AG09319 (cell line): Measurements from ENCODE around the gene MOCS1.

Experiments used
- DNase-seq: peaks from one replicate; pipeline ENCODE4 v3.0.0-alpha.2; 2010; ENCODE audit warnings: low read depth; ENCODE audit errors: extremely low read depth
- TF ChIP-seq, protein P1 (sequence below): IDR thresholded peaks from 2 replicates; pipeline ENCODE4 v1.5.1; 2011; ENCODE audit warnings: low read depth, mild to moderate bottlenecking, inconsistent platforms, low read length, moderate library complexity

The MOCS1 gene

DNA sequence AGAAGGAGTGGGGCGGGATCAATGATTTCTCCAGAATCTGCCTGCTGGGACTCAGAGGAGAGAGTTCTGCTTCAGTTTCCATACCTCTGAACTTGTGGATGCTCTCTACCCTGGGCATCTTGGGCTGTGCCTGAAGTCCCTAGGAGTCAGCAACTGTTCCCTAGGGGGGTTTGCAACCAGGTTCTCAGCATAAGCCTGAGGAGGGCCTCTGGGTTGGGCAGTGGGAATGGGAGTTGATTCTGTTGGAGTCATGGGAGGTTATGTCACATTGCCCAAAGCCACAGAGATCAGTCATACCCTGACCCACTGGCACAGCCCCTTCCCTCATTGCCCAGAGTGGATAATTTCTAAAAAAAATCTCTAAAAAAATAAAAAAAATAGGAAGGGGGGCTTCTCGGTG lies 47.4 kb downstream of the MOCS1 start:
- no peak for DNase-seq
- TF ChIP-seq, protein P1, sequence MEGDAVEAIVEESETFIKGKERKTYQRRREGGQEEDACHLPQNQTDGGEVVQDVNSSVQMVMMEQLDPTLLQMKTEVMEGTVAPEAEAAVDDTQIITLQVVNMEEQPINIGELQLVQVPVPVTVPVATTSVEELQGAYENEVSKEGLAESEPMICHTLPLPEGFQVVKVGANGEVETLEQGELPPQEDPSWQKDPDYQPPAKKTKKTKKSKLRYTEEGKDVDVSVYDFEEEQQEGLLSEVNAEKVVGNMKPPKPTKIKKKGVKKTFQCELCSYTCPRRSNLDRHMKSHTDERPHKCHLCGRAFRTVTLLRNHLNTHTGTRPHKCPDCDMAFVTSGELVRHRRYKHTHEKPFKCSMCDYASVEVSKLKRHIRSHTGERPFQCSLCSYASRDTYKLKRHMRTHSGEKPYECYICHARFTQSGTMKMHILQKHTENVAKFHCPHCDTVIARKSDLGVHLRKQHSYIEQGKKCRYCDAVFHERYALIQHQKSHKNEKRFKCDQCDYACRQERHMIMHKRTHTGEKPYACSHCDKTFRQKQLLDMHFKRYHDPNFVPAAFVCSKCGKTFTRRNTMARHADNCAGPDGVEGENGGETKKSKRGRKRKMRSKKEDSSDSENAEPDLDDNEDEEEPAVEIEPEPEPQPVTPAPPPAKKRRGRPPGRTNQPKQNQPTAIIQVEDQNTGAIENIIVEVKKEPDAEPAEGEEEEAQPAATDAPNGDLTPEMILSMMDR, result no peak

DNA sequence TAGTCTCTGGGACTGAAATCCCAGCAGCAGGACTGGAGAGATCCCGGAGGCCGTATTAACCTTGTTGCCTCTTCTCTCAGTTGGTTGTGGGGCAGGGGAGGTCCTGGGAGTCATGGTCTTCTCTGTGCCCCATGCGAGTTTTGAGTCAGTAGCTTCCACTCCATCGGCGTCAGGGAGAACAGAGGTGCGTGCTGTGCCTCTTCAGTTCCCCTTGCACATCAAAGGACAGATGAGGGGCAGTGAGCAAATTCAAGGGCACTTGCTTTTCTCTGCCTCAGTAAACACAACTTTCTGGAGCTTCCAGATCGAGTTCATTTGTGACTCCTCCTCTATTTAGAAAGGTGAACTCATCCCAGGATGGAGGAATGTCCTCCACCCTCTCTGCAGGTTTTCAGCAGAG lies 48.6 kb downstream of the MOCS1 start:
- TF ChIP-seq, protein P1, result no peak
- no peak for DNase-seq

DNA sequence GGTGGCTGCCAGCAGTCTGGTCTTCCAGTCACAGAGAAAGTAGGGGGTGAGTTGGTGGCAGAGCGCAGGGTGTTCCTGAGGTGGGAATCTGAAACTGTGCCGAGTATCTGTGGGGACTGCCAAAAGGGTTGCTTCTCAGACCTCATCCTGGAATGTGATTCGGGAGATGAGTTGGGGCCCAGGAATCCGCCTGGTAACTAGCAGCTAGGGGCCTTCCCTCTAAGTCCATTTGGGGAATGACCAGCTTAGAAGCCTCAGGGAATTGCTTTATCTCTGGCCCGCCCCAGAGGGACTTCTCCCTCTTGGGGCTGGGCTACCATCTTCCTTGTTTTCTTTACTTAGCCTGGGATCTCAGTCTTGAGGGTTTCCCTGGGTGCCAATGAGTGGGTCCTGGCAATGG lies 49.6 kb downstream of the MOCS1 start:
- TF ChIP-seq, protein P1, result no peak
- no peak for DNase-seq

DNA sequence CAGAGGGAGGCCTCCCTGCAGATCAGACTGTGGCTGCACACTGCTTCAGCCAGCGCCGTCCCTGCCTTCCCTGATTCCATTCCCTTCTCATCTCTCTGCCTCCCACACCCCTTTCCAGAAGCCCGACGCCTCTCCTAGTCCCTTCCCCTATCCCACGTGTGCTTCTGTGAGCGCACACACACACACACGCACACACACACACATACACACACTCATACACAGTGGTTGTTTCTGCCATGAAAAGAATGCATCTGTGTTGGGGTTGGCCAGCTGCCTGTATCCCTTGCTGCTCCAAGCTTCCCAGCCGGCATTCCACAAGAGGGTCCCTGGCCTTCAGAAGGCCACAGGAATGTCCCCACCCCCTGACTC lies 51.7 kb downstream of the MOCS1 start:
- TF ChIP-seq, protein P1, result no peak
- peak; percentile 84 for DNase-seq

DNA sequence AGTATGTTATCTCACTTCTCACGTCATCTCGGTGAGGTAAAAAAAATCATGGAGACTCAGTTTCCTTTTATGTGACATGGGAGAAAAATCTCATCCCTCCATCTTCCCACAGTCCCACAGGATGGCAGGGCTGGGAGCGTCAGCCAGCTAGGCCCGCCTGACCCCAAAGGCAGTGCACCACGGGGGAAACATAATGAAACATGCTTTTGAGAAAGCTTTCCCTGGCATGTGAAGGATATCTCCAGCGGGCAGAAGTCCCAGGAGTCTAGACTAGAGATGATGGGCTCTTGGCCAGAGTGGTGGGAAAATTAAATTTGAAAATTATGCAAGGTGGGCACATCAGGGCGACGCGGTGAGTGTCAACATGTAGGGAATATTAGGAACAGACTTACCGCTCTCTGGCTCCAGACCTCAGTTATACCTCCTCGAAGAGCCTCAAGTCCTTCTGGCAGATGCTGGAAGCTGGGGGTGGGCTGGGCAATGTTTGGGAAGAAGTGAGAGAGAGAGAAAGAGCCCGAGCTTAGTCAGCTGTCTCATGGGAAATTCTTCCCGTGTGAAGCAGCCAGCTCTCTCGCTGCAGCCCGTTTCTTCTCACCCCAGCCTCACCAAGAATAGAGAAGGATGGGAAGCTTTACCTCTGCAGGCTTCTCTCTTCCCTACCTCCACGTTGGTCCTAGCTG lies 52.3 kb downstream of the MOCS1 start:
- peak; percentile 57 for DNase-seq
- TF ChIP-seq, protein P1, result no peak

DNA sequence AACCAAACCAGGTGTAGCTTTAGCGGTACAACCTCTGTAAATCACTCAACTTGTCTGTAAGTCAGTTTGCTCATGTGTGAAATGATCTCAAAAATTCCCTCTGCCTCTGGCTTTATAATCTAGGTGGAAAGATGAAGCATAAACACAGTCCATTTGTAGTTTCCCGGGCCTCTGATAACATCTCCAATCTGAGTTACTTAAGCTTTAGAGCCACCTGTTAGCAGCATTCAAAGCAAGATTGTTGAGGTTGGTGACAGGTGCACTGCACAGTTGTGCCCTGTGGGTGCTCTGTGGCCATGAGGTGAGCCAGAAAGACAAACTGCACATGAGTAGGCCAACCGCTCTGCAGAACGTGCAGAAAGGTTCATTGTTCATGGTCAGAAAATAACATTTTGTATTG lies 53.7 kb downstream of the MOCS1 start:
- no peak for DNase-seq
- TF ChIP-seq, protein P1, result no peak

DNA sequence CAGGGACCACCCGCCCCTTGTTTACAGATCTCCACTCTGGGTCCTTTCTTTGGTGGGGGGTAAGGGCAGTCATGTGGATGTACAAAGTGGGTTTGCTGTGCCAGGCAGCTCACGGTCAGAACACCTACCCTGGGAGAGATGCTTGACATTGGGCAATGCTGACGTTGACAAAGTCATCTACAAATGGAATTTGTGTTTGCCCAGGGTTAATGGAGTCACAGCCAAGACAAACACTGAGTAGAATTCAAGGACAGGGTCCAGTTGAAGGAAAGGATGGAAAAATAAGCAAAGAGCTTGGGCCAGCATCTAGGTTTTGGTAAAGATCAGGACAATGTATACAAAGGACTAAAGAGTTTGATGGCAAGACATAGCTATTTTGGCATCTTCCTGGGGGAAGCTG lies 54.7 kb downstream of the MOCS1 start:
- DNase-seq, result no peak
- TF ChIP-seq, protein P1, result no peak
